Keratinocyte (primary cell): ENCODE measurements around the gene PIM3. TPM values are rescaled to one million over a fixed set of nuclear protein-coding genes. Genes with fewer than 3 reads are reported as not detected.
"Not testable (repeated sequence)": the region's sequence is repeated elsewhere in the genome, so short reads cannot be mapped to it uniquely, and the experiment has no call there.

Source experiments
- DNase-seq: peaks from one replicate; pipeline ENCODE4 v3.0.0-alpha.2; 2011; ENCODE audit warnings: low read depth, missing footprints, low spot score
- FAIRE-seq: peaks from 2 replicates; lab custom pipeline; 2011; peaks lifted over from hg19 to GRCh38; lab: Jason Lieb, UNC
- H2AFZ ChIP-seq: 2 replicates; pipeline ENCODE4 v1.6.0; 2012; ENCODE audit warnings: low read length, control low read depth, inconsistent platforms; ENCODE audit not compliant: control insufficient read depth
- H3K27ac ChIP-seq: 2 replicates; pipeline ENCODE4 v1.5.1; 2011; ENCODE audit warnings: low read length; ENCODE audit not compliant: control insufficient read depth, insufficient read depth
- H3K27me3 ChIP-seq: 3 replicates; pipeline ENCODE4 v1.6.0; 2011; ENCODE audit warnings: low read length; ENCODE audit not compliant: control insufficient read depth, insufficient read depth; ENCODE audit errors: extremely low read depth
- H3K36me3 ChIP-seq, 2 experiments: 2 replicates in 1 of 2; 3 replicates in 1 of 2; pipeline ENCODE4 v1.5.1; 2011; ENCODE audit warnings: low read length in 2 of 2, mild to moderate bottlenecking in 1 of 2; ENCODE audit not compliant: control insufficient read depth in 2 of 2, insufficient read depth in 2 of 2; ENCODE audit errors: extremely low read depth in 1 of 2
- H3K4me1 ChIP-seq: 3 replicates; pipeline ENCODE4 v1.5.1; 2011; ENCODE audit warnings: low read length; ENCODE audit not compliant: control insufficient read depth, insufficient read depth; ENCODE audit errors: extremely low read depth
- H3K4me2 ChIP-seq: 3 replicates; pipeline ENCODE4 v1.6.0; 2011; ENCODE audit warnings: low read depth, low read length; ENCODE audit not compliant: control insufficient read depth, insufficient read depth; ENCODE audit errors: extremely low read depth
- H3K4me3 ChIP-seq, 3 experiments: fragments of 200-600 bp in 1 of 3; sonication (generic) in 1 of 3; 2 replicates in 2 of 3; 3 replicates in 1 of 3; pipeline ENCODE4 v1.5.1; 2011 to 2016; ENCODE audit warnings: low read length in 3 of 3, mild to moderate bottlenecking in 3 of 3, control low read depth in 2 of 3, inconsistent platforms in 1 of 3, low read depth in 1 of 3, mixed read lengths in 1 of 3, mixed run types in 1 of 3, moderate library complexity in 1 of 3; ENCODE audit not compliant: control insufficient read depth in 2 of 3, insufficient read depth in 2 of 3; ENCODE audit errors: extremely low read depth in 1 of 3
- H3K79me2 ChIP-seq: 2 replicates; pipeline ENCODE4 v1.6.0; 2012; ENCODE audit warnings: low read length; ENCODE audit not compliant: control insufficient read depth, insufficient read depth
- H3K9ac ChIP-seq: 3 replicates; pipeline ENCODE4 v1.6.0; 2011; ENCODE audit warnings: low read length; ENCODE audit not compliant: control insufficient read depth, insufficient read depth; ENCODE audit errors: extremely low read depth
- H3K9me1 ChIP-seq: 3 replicates; pipeline ENCODE4 v1.6.0; 2011; ENCODE audit warnings: low read length; ENCODE audit not compliant: control insufficient read depth, insufficient read depth; ENCODE audit errors: extremely low read depth
- H3K9me3 ChIP-seq: 2 replicates; pipeline ENCODE4 v1.5.1; 2012; ENCODE audit warnings: low read depth, low read length; ENCODE audit not compliant: control insufficient read depth
- H4K20me1 ChIP-seq: 3 replicates; pipeline ENCODE4 v1.6.0; 2011; ENCODE audit warnings: low read length; ENCODE audit not compliant: control insufficient read depth, insufficient read depth; ENCODE audit errors: extremely low read depth
- EZH2 ChIP-seq: IDR thresholded peaks from one replicate; pipeline ENCODE4 v1.6.1; 2012; ENCODE audit warnings: inconsistent platforms, mild to moderate bottlenecking, low read length, moderate library complexity
- dilution Hi-C: fragments of 300-500 bp; cut with MboI; formaldehyde crosslinking; loops from one replicate; pipeline ENCODE4 v1.7.0; 2020; ENCODE audit warnings: low sequenced_read_pairs; ENCODE audit not compliant: extremely low pct_ligation_motif_present
- polyA plus RNA-seq, 5 experiments: library from polyadenylated mRNA; depleted of rRNA in 3 of 5; stranded (reverse) in 3 of 5; stranded (forward) in 1 of 5; unstranded in 1 of 5; fragments of >200 nt; gene quantifications; 1 replicate in 1 of 5; 2 replicates in 3 of 5; 3 replicates in 1 of 5; pipeline versions ENCODE4 v1.2.1 to v1.2.3, GENCODE V29; 2011 to 2012; ENCODE audit warnings: missing spikeins in 2 of 5, low read depth in 1 of 5, low replicate concordance in 1 of 5
- TF ChIP-seq, protein P1 (sequence below), 3 experiments: IDR thresholded peaks in 1 of 3; conservative IDR thresholded peaks in 1 of 3; optimal IDR thresholded peaks in 1 of 3; 2 replicates in 2 of 3; 3 replicates in 1 of 3; pipeline versions ENCODE3 to v1.5.1; 2011; ENCODE audit warnings: low read length in 3 of 3, mild to moderate bottlenecking in 3 of 3, moderate library complexity in 2 of 3, control low read depth in 1 of 3, inconsistent platforms in 1 of 3; ENCODE audit not compliant: insufficient read depth in 2 of 3; ENCODE audit errors: extremely low read depth in 1 of 3

The PIM3 gene
- polyA plus RNA-seq, 1 donor (not counting 4 experiments of a cell fraction or from before 2014, with no cell fraction given), result 3.4 TPM

DNA sequence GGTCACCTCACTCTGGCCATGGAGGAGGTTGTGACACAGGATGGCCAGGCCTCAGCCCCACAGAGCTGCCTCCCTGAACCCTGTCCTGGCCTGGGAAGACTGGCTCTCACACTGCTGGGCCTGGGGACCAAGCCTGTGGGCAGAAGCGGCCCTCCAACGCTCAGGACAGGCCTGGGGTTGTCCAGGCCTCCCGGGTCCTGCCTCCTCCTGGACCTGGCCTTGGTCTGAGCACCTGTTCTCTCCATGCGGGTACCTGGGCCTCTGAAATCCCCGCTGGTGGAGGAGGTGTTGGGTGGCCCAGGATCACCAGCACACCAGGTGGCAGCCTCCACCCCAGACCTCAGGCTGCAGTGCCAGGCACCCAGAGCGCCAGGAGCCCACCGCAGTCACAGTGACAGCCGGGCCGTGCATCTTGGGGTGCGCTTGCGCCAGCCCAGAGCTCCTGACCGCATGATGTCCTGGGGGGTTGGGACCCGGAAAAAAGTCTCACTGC is 16.1 kb upstream of the PIM3 start:
- Histone ChIP-seq H3K27ac (no peak overlapping the region), H3K9ac (no peak overlapping the region), H3K36me3 (no peaks in the 10 kb centered on the region), H3K9me1 (no peaks in the 10 kb centered on the region), H3K27me3 (no peaks in the 10 kb centered on the region), H3K4me1 (peaks cover 15% of the 10 kb centered on the region), H4K20me1 (no peaks in the 10 kb centered on the region), H3K4me2 (no peak overlapping the region), H3K4me3 (no peak overlapping the region), H2AFZ (no peak overlapping the region), H3K79me2 (no peaks in the 10 kb centered on the region), H3K9me3 (no peaks in the 10 kb centered on the region)
- dilution Hi-C loops, result no loop called here
- DNase-seq, result no peak
- FAIRE-seq, result no peak
- TF ChIP-seq, protein P1, sequence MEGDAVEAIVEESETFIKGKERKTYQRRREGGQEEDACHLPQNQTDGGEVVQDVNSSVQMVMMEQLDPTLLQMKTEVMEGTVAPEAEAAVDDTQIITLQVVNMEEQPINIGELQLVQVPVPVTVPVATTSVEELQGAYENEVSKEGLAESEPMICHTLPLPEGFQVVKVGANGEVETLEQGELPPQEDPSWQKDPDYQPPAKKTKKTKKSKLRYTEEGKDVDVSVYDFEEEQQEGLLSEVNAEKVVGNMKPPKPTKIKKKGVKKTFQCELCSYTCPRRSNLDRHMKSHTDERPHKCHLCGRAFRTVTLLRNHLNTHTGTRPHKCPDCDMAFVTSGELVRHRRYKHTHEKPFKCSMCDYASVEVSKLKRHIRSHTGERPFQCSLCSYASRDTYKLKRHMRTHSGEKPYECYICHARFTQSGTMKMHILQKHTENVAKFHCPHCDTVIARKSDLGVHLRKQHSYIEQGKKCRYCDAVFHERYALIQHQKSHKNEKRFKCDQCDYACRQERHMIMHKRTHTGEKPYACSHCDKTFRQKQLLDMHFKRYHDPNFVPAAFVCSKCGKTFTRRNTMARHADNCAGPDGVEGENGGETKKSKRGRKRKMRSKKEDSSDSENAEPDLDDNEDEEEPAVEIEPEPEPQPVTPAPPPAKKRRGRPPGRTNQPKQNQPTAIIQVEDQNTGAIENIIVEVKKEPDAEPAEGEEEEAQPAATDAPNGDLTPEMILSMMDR (optimal IDR thresholded peaks at IDR 0.05 in 1 of 3, IDR thresholded peaks at IDR 0.05 in 1 of 3, conservative IDR thresholded peaks at IDR 0.05 in 1 of 3; ENCODE audit: extremely low read depth in 1 of 3, insufficient read depth in 2 of 3, low read length in 3 of 3), result no peak
- no peak for TF ChIP-seq EZH2

DNA sequence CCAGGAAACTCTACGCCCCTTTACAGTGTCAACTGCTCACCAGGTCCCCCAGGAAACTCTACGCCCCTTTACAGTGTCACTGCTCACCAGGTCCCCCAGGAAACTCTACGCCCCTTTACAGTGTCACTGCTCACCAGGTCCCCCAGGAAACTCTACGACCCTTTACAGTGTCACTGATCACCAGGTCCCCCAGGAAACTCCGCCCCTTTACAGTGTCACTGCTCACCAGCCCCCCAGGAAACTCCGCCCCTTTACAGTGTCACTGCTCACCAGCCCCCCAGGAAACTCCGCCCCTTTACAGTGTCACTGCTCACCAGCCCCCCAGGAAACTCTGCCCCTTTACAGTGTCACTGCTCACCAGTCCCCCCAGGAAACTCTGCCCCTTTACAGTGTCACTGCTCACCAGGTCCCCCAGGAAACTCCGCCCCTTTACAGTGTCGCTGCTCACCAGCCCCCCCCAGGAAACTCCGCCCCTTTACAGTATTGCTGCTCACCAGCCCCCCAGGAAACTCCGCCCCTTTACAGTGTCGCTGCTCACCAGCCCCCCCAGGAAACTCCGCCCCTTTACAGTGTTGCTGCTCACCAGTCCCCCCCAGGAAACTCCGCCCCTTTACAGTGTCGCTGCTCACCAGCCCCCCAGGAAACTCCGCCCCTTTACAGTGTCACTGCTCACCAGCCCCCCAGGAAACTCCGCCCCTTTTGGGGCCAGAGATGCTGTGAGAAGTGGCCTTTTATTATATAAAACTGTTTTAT is 15.4 kb upstream of the PIM3 start:
- dilution Hi-C loops, H3K27me3 ChIP-seq, H3K9me3 ChIP-seq, H3K9ac ChIP-seq, H3K79me2 ChIP-seq, H4K20me1 ChIP-seq, FAIRE-seq, H3K36me3 ChIP-seq, H3K27ac ChIP-seq, H3K4me3 ChIP-seq, H3K4me2 ChIP-seq, DNase-seq, H2AFZ ChIP-seq, H3K9me1 ChIP-seq: not testable (repeated sequence)
- H3K4me1 ChIP-seq, result peaks cover 15% of the 10 kb centered on the region
